ACHN (cell line): ENCODE results near the gene QKI.
"Not testable (repeated sequence)": the region's sequence is repeated elsewhere in the genome, so short reads cannot be mapped to it uniquely, and the experiment has no call there.

Source experiments
- DNase-seq: peaks from one replicate; pipeline ENCODE4 v3.0.0-alpha.2; 2015
- in situ Hi-C: cut with HindIII; loops from 2 replicates; pipeline ENCODE4 v1.10.0; 2017; ENCODE audit warnings: low sequenced_read_pairs, low pct_ligation_motif_present, low pct_unique_long_range_greater_than_20kb

The QKI gene

DNA sequence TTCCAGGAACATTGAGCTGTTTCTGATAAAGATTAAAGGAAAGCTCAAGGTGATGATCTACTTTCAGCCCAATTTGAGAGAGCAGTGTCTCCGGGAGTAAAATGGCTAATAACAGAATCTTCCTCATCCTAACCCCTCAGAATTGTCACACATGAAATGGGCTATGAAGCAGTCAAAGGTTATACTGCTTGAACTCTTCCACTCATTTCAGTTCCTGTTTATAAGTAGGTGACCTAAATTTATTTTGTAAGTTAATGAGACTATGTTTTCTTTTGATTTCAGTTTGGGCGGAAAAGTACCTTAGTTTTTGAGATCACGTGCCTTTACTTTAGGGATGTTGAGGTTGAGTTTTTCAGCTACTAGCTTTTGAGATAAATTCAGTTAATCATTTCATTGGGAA, 47.2 kb downstream of the QKI start:
- DNase-seq: no peak
- in situ Hi-C loops: no loop called here

GRCh38 chr6:163463180-163463579, 48.7 kb downstream of the QKI start:
- in situ Hi-C loops: no loop called here

GRCh38 chr6:163463795-163464194, 49.3 kb downstream of the QKI start:
- DNase-seq: no peak
- in situ Hi-C loops: no loop called here

More at GRCh38 chr6:163463180-163463579, 48.7 kb downstream of the QKI start:
- no peak for DNase-seq

- no peak for DNase-seq
- in situ Hi-C loops: no loop called here
These were observed 52.4 kb downstream of the QKI start for GRCh38 chr6:163466839-163467390.

DNA sequence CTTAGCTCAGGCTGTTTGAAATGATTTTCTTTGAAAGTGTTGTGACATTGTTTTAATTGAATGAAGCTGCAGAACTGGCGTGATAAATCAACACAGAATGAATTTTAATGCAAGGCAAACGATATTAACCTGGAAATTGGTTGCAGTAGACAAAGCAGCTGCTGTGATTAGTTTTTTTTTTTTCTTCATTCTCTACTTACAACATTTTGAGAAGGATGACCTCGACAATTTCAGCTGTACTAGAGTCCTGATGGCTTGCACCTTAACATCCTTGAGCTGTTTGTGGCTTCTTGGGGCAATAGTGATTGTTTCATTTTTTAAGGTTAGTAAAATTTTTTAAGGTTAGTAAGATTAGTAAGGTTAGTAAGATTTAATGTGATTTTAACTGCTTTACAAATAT, 54.2 kb downstream of the QKI start:
- no peak for DNase-seq
- in situ Hi-C loops: no loop called here

DNA sequence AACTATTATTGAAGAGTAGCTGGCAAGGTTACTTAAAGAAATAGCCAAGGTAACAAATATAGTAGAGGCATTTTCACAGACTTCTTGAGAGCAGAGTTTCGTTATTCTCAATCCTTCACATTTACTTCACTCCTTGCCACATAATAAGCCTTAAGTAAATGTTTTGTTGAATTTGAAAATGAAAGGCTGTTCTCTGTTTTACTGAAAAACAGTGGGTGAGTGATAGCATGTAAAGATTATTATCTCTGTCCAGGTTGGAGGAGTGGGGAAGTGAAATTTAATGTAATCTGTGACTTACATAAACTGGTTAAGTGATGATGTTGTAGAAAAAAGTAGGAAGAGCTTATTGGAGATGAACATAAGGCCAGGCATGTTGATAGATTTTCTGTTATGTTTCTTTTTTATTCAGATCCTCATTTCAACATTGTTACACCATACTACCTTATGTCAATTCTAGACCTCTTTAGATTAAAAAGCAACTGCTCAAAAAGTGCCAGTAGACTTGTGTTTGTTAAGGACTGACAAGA, 55.0 kb downstream of the QKI start:
- in situ Hi-C loops: no loop called here
- no peak for DNase-seq

DNA sequence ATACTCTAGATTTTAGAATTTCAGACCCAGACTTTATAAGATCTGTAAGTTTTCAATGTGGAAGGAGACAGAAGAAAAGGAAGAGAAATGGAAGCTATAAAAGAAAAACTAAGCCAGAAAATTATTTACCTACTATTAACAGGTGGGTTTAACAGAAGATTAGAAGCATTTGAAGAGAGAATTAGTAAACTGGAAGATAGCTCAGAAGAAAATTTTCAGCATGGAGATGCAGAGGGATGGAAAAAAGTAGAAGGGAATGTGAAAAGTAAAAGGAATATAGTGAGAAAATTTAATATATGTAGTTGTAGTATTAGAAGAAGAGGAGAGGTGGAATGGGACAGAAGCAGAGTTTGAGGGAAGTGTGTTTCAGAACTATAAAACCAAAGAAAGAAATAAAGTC, 56.1 kb downstream of the QKI start:
- in situ Hi-C loops: no loop called here
- DNase-seq: no peak

- in situ Hi-C loops: no loop called here
- DNase-seq: no peak
These were observed 60.1 kb downstream of the QKI start for GRCh38 chr6:163474581-163474980.

GRCh38 chr6:163476946-163477345, 62.4 kb downstream of the QKI start:
- DNase-seq, in situ Hi-C loops: not testable (repeated sequence)

DNA sequence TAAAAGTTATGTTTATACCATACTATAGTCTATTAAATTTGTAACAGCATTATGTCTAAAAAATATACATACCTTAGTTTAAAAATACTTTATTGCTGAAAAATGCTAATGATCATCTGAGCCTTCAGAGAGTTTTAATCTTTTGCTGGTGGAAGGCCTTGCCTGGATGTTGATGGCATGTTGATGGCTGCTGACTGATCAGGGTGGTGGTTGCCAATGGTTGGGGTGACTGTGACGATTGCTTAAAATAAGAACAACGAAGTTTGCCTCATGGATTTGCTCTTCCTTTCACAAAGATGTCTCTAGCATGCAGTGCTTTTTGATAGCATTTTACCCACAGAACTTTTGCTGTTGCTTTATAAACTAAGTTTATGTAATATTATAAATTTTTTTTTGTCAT, 68.6 kb downstream of the QKI start:
- DNase-seq: no peak
- in situ Hi-C loops: no loop called here

- in situ Hi-C loops: no loop called here
- DNase-seq: no peak
These were observed 70.9 kb downstream of the QKI start for GRCh38 chr6:163485388-163485851.

GRCh38 chr6:163486821-163487220, 72.3 kb downstream of the QKI start:
- in situ Hi-C loops: no loop called here
- DNase-seq: no peak

DNA sequence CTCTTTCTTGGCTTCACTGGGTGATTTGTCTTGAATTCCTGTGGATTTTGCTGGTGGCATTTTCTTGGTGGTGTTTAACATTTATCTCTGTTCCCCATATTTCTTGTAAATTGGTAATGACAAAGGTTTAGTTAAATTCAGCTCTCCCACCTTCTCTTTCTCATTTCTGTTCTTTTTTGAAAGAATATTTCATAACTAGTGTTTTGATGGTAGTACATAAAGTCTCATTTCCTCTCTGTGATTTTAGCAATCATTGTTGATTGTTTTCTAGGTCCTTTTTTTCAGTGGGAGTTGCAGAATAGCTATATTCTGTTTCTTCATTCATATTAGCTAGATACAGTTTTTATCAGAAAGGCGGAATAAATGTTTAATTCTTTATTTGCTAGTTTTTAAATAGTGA, 73.1 kb downstream of the QKI start:
- no peak for DNase-seq
- in situ Hi-C loops: no loop called here

DNA sequence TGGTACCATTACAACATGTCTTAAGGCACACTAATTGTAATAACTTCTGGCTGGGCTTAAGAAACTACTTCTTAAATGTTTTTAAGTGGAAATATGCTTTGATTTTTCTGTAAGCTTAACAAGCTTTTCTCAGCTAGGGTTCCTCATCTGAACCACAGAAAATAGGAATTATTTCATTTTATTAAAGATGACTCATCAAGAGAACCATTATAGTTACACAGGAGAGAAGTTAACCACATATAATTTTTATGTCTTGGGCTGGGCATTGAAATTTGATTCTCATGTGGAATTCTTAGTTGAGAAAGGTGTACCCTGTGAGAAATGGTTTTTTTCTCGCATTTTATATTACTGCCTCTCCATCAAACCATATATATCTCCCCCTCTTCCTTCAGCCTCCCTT, 75.1 kb downstream of the QKI start:
- in situ Hi-C loops: no loop called here
- no peak for DNase-seq

DNA sequence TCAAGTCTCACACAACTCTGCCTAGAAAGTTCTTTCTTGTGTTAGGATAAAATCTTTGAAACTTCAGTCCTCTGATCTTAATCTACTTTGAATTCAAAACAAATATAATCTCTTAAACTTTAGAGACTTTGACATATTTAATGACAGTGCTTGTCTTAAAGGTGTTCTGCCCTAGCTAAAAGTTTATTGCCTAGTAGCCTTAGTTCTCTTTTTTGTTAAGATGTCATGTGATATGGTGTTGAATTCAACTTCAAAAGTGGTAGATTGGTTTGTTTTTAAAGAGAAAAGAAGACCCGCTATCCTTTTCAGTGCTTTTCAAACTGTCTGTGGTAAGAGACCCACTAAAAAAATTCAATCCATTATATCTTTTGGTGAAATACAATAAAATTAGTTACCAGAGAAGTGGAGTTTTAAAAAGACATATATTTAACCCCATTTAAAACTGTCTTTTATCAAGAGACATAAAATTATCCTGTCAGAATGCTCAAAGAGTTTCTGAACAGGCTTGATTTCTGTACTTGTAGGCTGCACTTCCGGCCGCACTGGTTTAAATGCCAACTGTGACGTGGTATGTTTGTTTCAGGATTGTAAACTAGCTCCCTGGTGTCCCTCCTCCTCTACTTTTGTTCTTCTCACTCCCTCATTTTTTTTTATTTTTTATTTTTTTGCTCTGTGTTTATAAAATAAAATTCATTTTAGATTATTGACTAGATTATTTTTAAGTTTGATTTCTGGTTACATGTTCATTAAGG, 76.5 kb downstream of the QKI start:
- DNase-seq: no peak
- in situ Hi-C loops: no loop called here

GRCh38 chr6:163491737-163492300, 77.3 kb downstream of the QKI start:
- in situ Hi-C loops: no loop called here
- no peak for DNase-seq

- in situ Hi-C loops: no loop called here
- DNase-seq: peak; percentile 1
These were observed 79.8 kb downstream of the QKI start for GRCh38 chr6:163494279-163494727.

DNA sequence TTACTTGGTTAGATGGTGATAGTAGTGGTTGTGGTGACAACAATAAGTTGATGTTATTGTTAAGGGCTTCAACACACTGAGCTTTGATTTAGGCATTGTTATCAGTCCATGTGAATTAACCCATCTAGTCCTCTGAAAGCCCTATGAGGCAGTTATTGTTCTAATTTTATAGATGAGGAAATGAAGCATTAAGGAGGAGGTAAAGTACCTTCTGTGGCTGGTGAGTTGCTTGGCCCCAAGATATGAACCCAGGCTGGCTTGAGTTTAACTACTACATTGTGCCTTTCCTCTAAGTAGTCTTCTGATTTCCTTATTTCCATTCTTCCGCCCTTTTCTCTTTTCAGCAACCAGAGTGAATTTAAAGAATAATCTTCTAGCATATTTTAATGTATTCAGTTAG, 81.7 kb downstream of the QKI start:
- no peak for DNase-seq
- in situ Hi-C loops: no loop called here

- in situ Hi-C loops: no loop called here
- no peak for DNase-seq
These were observed 85.6 kb downstream of the QKI start for GRCh38 chr6:163500105-163500504.

DNA sequence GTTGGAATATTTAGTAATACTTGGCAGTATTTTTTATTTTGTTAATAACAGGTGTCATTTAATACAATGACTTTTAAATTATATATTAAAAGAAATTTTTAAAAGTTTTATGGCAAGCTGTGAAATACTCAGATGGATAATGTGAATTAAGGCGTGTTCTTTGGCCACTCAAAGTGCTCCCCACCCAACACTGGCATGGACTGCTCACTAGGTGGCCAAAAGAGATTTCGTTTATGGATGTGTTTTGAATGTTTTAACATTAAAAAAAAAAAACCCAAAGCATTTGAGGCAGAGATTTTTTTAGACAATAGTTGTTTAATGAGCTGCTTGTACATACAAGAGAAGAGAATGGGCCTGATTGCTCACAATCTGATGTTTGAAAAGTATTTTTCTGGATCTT, 86.5 kb downstream of the QKI start:
- in situ Hi-C loops: no loop called here

More for the DNA sequence above, 86.5 kb downstream of the QKI start:
- DNase-seq: no peak
